Measurements from ENCODE around the gene SND1.

Gene SND1

DNA sequence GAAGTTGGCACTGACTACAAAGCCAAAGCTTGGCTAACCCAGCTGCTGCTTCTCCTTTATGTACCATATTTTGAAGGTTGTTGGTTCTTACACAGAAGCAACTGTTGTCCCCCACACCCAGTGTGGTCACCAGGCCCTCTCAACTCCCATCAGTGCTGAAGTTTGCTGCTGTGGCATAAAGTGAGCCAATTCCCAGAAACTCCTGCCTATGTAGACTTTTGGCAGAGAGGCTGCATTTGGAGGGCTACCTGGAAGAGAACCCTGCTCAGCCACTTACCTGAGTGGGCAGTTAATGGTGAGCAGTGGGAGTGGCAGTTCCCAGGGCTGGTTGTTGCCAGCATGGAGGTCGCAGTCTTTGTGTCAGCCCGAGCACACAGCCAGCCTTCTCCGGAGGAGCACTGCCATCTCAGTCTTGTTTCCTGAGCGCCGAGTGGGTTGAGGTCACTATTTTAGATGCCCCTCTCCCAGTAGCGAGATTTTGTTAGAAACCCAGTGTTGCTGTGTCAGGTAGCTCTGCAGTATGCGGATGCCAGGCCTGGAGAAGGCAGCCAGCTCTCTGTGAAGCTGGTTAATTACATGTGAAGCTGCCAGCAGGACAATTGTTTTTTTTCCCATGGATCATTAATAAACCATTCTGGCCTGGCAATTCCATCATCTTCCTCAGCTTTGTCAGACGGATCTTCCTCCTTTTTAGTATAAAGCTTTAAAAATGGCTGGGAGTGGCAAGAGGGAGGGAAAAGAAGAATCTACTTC is 354.7 kb downstream of the SND1 start:
- ATAC-seq = no peak
- TF ChIP-seq ZFP3 (CRISPR knock-in tag; IDR thresholded peaks at IDR 0.05) (no peak), RARB (CRISPR knock-in tag; IDR thresholded peaks at IDR 0.05) (no peak), BACH2 (CRISPR knock-in tag; IDR thresholded peaks at IDR 0.05; ENCODE audit: borderline replicate concordance) (no peak), ISL1 (CRISPR knock-in tag; IDR thresholded peaks at IDR 0.05) (no peak), CSDC2 (CRISPR knock-in tag; IDR thresholded peaks at IDR 0.05) (no peak), ZNF70 (CRISPR knock-in tag; IDR thresholded peaks at IDR 0.05) (no peak), TOX (CRISPR knock-in tag; IDR thresholded peaks at IDR 0.05; ENCODE audit: borderline replicate concordance) (no peak), TCF4 (CRISPR knock-in tag; IDR thresholded peaks at IDR 0.05; ENCODE audit: borderline replicate concordance) (no peak), GLIS3 (CRISPR knock-in tag; IDR thresholded peaks at IDR 0.05) (no peak), SNAI2 (CRISPR knock-in tag; IDR thresholded peaks at IDR 0.05) (no peak), OSR1 (CRISPR knock-in tag; IDR thresholded peaks at IDR 0.05) (no peak), PATZ1 (CRISPR knock-in tag; IDR thresholded peaks at IDR 0.05; ENCODE audit: borderline replicate concordance) (no peak)
- TF ChIP-seq, protein P1, sequence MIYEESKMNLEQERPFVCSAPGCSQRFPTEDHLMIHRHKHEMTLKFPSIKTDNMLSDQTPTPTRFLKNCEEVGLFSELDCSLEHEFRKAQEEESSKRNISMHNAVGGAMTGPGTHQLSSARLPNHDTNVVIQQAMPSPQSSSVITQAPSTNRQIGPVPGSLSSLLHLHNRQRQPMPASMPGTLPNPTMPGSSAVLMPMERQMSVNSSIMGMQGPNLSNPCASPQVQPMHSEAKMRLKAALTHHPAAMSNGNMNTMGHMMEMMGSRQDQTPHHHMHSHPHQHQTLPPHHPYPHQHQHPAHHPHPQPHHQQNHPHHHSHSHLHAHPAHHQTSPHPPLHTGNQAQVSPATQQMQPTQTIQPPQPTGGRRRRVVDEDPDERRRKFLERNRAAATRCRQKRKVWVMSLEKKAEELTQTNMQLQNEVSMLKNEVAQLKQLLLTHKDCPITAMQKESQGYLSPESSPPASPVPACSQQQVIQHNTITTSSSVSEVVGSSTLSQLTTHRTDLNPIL (CRISPR knock-in tag; IDR thresholded peaks at IDR 0.05; ENCODE audit: low read depth) = no peak
- TF ChIP-seq, protein P2, sequence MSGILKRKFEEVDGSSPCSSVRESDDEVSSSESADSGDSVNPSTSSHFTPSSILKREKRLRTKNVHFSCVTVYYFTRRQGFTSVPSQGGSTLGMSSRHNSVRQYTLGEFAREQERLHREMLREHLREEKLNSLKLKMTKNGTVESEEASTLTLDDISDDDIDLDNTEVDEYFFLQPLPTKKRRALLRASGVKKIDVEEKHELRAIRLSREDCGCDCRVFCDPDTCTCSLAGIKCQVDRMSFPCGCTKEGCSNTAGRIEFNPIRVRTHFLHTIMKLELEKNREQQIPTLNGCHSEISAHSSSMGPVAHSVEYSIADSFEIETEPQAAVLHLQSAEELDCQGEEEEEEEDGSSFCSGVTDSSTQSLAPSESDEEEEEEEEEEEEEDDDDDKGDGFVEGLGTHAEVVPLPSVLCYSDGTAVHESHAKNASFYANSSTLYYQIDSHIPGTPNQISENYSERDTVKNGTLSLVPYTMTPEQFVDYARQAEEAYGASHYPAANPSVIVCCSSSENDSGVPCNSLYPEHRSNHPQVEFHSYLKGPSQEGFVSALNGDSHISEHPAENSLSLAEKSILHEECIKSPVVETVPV (CRISPR knock-in tag; IDR thresholded peaks at IDR 0.05) = no peak

- TF ChIP-seq TOX (CRISPR knock-in tag; IDR thresholded peaks at IDR 0.05; ENCODE audit: borderline replicate concordance) (no peak), ZC3H10 (CRISPR knock-in tag; IDR thresholded peaks at IDR 0.05) (no peak), PATZ1 (CRISPR knock-in tag; IDR thresholded peaks at IDR 0.05; ENCODE audit: borderline replicate concordance) (no peak), ISL1 (CRISPR knock-in tag; IDR thresholded peaks at IDR 0.05) (no peak), ZFP30 (CRISPR knock-in tag; IDR thresholded peaks at IDR 0.05) (no peak), PPARA (CRISPR knock-in tag; IDR thresholded peaks at IDR 0.05; ENCODE audit: borderline replicate concordance) (no peak), TCF4 (CRISPR knock-in tag; IDR thresholded peaks at IDR 0.05; ENCODE audit: borderline replicate concordance) (no peak), ZNF565 (CRISPR knock-in tag; conservative IDR thresholded peaks at IDR 0.05; ENCODE audit: low read depth) (no peak), ARNTL (CRISPR knock-in tag; IDR thresholded peaks at IDR 0.05; ENCODE audit: borderline replicate concordance, low read depth) (no peak), ESRRG (CRISPR knock-in tag; IDR thresholded peaks at IDR 0.05) (no peak), SNAI2 (CRISPR knock-in tag; IDR thresholded peaks at IDR 0.05) (no peak), BACH2 (CRISPR knock-in tag; IDR thresholded peaks at IDR 0.05; ENCODE audit: borderline replicate concordance) (no peak), OSR1 (CRISPR knock-in tag; IDR thresholded peaks at IDR 0.05) (no peak), RARB (CRISPR knock-in tag; IDR thresholded peaks at IDR 0.05) (no peak), ZFP3 (CRISPR knock-in tag; IDR thresholded peaks at IDR 0.05) (no peak)
- TF ChIP-seq, protein P2 (CRISPR knock-in tag; IDR thresholded peaks at IDR 0.05) = no peak
- ATAC-seq = no peak
Observed at GRCh38 chr7:128007303-128007680, 355.3 kb downstream of the SND1 start.

DNA sequence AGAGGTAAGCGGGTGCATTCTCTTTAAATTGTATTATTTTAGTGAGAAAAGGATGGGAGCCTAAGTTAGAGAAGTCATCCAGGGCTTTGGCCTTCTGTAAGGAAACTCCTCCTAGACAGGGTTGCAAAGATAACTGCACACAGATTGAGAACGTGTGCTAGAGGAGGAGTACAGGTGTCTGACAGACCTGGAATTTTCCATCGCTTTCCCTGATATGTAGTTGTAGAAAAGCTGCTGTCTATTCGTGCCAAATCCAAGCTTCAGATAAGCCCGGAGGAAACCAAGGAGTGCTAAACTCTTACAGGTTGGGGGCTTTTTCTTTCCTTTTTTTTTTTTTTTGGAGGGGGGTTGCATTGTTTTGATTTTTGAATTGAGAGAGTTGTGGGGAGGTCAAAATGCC is 356.1 kb downstream of the SND1 start:
- no peak for TF ChIP-seq SNAI2 (CRISPR knock-in tag; IDR thresholded peaks at IDR 0.05)
- no peak for ATAC-seq
